Measurements from ENCODE around the gene SLC2A4. TPM values are rescaled to one million over a fixed set of nuclear protein-coding genes. Genes with fewer than 3 reads are reported as not detected.
"Not testable (repeated sequence)": the region's sequence is repeated elsewhere in the genome, so short reads cannot be mapped to it uniquely, and the experiment has no call there.

The SLC2A4 gene
- polyA plus RNA-seq, 4 donors: 0.31 to 5.0 (median 1.2) TPM

DNA sequence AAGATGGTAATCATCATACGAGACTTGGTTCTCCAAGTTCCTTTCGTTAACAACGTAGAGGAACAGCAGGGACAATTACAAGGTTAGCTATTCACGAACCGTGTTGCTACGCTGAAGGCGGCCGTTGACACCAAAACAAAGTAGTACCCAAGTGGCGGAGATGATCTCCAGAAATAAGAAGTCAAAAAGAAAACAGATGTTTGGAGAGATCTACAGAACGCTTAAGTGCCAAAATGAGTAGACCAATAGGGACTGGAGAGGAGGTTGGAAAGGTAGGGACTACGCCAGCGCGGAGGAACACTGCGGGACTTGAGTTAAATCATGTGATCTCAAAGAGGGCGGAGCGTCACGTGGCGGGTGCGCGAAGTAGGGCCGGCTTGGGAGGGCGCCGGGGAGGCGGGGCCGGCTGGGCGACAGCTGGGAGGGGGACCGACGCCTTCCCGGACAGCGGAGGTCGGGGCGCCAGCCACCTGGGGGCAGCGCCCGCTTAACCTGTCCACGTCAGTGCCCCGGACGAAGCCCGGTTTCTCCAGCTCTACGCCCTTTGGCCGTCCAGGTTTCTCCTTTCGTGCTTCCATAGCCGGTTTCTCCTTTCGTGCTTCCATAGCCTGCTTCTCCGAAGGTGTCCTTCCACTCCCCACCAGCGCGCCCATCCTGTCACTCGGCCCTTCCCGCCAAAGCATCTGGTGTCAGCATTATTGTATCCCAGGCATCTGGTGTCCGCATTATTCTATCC, 38.6 kb upstream of the SLC2A4 start:
- Histone ChIP-seq H3K27ac (ENCODE audit: low read depth in 1 of 3, low read length in 2 of 3) (peak overlapping the region; percentile 98 to 99 (median 98)), H3K4me3 (ENCODE audit: low read depth in 1 of 3, low read length in 3 of 3) (peak overlapping the region; percentile 78 to 99 (median 95)), H3K4me1 (ENCODE audit: control insufficient read depth in 3 of 3, insufficient read depth in 2 of 3, low read depth in 1 of 3, low read length in 2 of 3) (peaks cover 3 to 20% (median 3%) of the 10 kb centered on the region in 3 donors), H3K36me3 (ENCODE audit: control insufficient read depth in 3 of 3, insufficient read depth in 2 of 3, low read depth in 1 of 3, low read length in 3 of 3) (peaks cover 0 to 51% (median 12%) of the 10 kb centered on the region in 3 donors), H3K9me3 (ENCODE audit: control insufficient read depth in 2 of 2, insufficient read depth in 1 of 2, low read depth in 1 of 2, low read length in 1 of 2) (no peaks in the 10 kb centered on the region), H3K27me3 (ENCODE audit: control insufficient read depth in 3 of 3, insufficient read depth in 3 of 3, low read length in 3 of 3) (no peaks in the 10 kb centered on the region)
- 0 to 2% (median 2%) methylated on average over 32 to 49 of the region's 49 CpGs for WGBS, 3 donors
- DNase-seq (peak; percentile 92 to 98), FAIRE-seq (no peak)

GRCh38 chr17:7243453-7243729, 38.1 kb upstream of the SLC2A4 start:
- H3K27me3 ChIP-seq (ENCODE audit: control insufficient read depth in 3 of 3, insufficient read depth in 3 of 3, low read length in 3 of 3): no peaks in the 10 kb centered on the region
- peak overlapping the region; percentile 98 to 99 (median 98) for H3K27ac ChIP-seq (ENCODE audit: low read depth in 1 of 3, low read length in 2 of 3)
- peaks cover 3 to 20% (median 3%) of the 10 kb centered on the region in 3 donors for H3K4me1 ChIP-seq (ENCODE audit: control insufficient read depth in 3 of 3, insufficient read depth in 2 of 3, low read depth in 1 of 3, low read length in 2 of 3)
- DNase-seq (no peak), FAIRE-seq (no peak)
- H3K36me3 ChIP-seq (ENCODE audit: control insufficient read depth in 3 of 3, insufficient read depth in 2 of 3, low read depth in 1 of 3, low read length in 3 of 3): peaks cover 0 to 51% (median 12%) of the 10 kb centered on the region in 3 donors
- peak overlapping the region in 2 of 3 donors; percentile 95 to 99 for H3K4me3 ChIP-seq (ENCODE audit: low read depth in 1 of 3, low read length in 3 of 3)
- WGBS, 3 donors: 21 to 30% (median 28%) methylated on average over 2 of the region's 2 CpGs
- H3K9me3 ChIP-seq (ENCODE audit: control insufficient read depth in 2 of 2, insufficient read depth in 1 of 2, low read depth in 1 of 2, low read length in 1 of 2): no peaks in the 10 kb centered on the region

DNA sequence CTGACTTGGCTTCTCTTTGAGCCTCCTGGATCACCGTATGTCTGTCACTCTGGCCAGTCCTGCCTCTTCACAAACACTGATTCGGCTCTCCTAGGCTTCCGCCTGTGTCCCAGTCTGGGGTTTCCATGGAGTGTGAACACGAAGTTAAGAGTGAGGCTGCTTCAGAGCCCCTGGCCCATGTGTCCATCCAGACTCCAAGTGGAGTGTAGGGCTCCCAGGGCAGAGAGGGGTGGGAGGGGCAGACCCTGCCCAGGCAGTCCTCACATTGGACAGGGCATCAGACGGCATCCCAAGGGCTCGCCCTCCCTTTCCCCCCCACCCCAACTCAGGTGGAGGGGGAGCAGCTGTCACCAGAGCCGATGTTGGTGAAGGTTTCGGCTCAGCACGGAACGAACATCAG, 37.7 kb upstream of the SLC2A4 start:
- Histone ChIP-seq H3K4me1 (ENCODE audit: control insufficient read depth in 3 of 3, insufficient read depth in 2 of 3, low read depth in 1 of 3, low read length in 2 of 3) (peaks cover 3 to 24% (median 3%) of the 10 kb centered on the region in 3 donors), H3K36me3 (ENCODE audit: control insufficient read depth in 3 of 3, insufficient read depth in 2 of 3, low read depth in 1 of 3, low read length in 3 of 3) (peaks cover 0 to 55% (median 12%) of the 10 kb centered on the region in 3 donors), H3K27ac (ENCODE audit: low read depth in 1 of 3, low read length in 2 of 3) (peak overlapping the region in 1 of 3 donors; percentile 3)
- FAIRE-seq; H3K27me3 ChIP-seq (ENCODE audit: control insufficient read depth in 3 of 3, insufficient read depth in 3 of 3, low read length in 3 of 3); DNase-seq; H3K9me3 ChIP-seq (ENCODE audit: control insufficient read depth in 2 of 2, insufficient read depth in 1 of 2, low read depth in 1 of 2, low read length in 1 of 2); H3K4me3 ChIP-seq (ENCODE audit: low read depth in 1 of 3, low read length in 3 of 3): not testable (repeated sequence)
- 70 to 82% (median 79%) methylated on average over 10 of the region's 10 CpGs for WGBS, 3 donors

DNA sequence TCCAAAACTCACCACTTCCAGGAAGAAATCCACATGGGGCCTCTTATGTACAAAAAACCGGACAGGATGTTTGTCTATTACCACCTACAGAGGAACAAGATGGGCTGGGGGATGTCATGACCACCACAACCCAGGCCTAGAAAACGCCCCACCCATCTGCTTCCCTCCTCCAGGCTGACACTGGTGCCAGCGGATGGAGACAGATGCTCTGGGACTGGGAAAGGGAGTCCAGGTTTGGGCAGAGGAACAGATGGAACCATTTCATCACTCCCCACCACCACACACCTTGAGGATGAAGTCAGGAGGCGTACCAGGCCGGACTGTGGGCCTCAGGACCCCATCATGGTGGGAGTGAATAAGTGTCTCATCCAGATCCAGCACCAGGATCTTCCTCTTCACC, 34.7 kb upstream of the SLC2A4 start:
- Histone ChIP-seq H3K27me3 (ENCODE audit: control insufficient read depth in 3 of 3, insufficient read depth in 3 of 3, low read length in 3 of 3) (no peaks in the 10 kb centered on the region), H3K27ac (ENCODE audit: low read depth in 1 of 3, low read length in 2 of 3) (no peak overlapping the region), H3K9me3 (ENCODE audit: control insufficient read depth in 2 of 2, insufficient read depth in 1 of 2, low read depth in 1 of 2, low read length in 1 of 2) (no peaks in the 10 kb centered on the region), H3K4me3 (ENCODE audit: low read depth in 1 of 3, low read length in 3 of 3) (no peak overlapping the region), H3K4me1 (ENCODE audit: control insufficient read depth in 3 of 3, insufficient read depth in 2 of 3, low read depth in 1 of 3, low read length in 2 of 3) (peaks cover 10 to 23% (median 11%) of the 10 kb centered on the region in 3 donors), H3K36me3 (ENCODE audit: control insufficient read depth in 3 of 3, insufficient read depth in 2 of 3, low read depth in 1 of 3, low read length in 3 of 3) (peaks cover 0 to 52% (median 8%) of the 10 kb centered on the region in 3 donors)
- no peak for DNase-seq
- FAIRE-seq: no peak
- 91 to 94% (median 92%) methylated on average over 5 of the region's 5 CpGs for WGBS, 3 donors

DNA sequence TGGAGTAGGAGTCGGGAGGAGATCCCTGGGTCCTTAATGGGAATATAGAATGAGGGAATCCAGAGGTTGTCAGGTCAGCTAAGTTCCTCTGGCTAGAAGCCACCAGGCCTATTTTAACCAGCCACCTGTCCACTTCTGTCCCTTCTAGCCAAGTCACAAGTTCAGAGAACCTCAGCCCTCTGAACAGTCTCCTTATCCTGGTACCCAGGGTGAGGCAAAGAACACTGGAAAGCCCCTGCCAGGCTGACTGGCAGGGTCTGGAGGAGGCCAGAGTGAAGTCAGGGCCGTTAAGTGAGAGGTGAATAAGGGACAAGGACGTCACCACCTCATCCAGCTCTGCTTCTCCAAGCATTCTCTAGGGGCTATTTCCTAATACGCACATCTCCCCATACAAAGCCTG, 32.7 kb upstream of the SLC2A4 start:
- Histone ChIP-seq H3K36me3 (ENCODE audit: control insufficient read depth in 3 of 3, insufficient read depth in 2 of 3, low read depth in 1 of 3, low read length in 3 of 3) (peaks cover 0 to 44% (median 8%) of the 10 kb centered on the region in 3 donors), H3K27ac (ENCODE audit: low read depth in 1 of 3, low read length in 2 of 3) (no peak overlapping the region), H3K4me3 (ENCODE audit: low read depth in 1 of 3, low read length in 3 of 3) (no peak overlapping the region), H3K4me1 (ENCODE audit: control insufficient read depth in 3 of 3, insufficient read depth in 2 of 3, low read depth in 1 of 3, low read length in 2 of 3) (peaks cover 10 to 24% (median 11%) of the 10 kb centered on the region in 3 donors), H3K27me3 (ENCODE audit: control insufficient read depth in 3 of 3, insufficient read depth in 3 of 3, low read length in 3 of 3) (no peaks in the 10 kb centered on the region), H3K9me3 (ENCODE audit: control insufficient read depth in 2 of 2, insufficient read depth in 1 of 2, low read depth in 1 of 2, low read length in 1 of 2) (no peaks in the 10 kb centered on the region)
- FAIRE-seq (no peak), DNase-seq (no peak)
- whole genome bisulfite sequencing, 3 donors: 66 to 74% (median 69%) methylated on average over 4 of the region's 4 CpGs

DNA sequence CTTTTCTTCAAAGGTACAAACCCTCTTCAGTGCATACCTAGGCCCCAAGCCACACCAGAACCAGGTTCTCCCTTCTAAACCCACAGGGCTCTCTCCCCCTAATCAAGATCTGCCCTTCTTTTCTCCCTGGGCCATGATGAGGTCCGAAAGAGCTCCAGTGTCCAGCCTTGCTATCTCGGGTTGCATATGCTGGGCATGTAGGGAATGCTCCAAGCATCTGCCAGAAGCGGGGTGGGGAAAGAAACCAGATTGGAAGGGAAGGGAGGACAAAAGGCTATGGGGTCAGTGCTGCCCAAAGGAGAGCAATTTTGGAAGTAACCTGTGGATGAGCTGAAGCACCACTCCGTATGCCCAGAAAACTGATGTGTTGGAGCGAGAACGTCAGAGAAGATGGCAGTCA, 32.3 kb upstream of the SLC2A4 start:
- Histone ChIP-seq H3K4me3 (ENCODE audit: low read depth in 1 of 3, low read length in 3 of 3) (no peak overlapping the region), H3K27me3 (ENCODE audit: control insufficient read depth in 3 of 3, insufficient read depth in 3 of 3, low read length in 3 of 3) (no peaks in the 10 kb centered on the region), H3K4me1 (ENCODE audit: control insufficient read depth in 3 of 3, insufficient read depth in 2 of 3, low read depth in 1 of 3, low read length in 2 of 3) (peaks cover 10 to 25% (median 11%) of the 10 kb centered on the region in 3 donors), H3K36me3 (ENCODE audit: control insufficient read depth in 3 of 3, insufficient read depth in 2 of 3, low read depth in 1 of 3, low read length in 3 of 3) (peaks cover 0 to 42% (median 8%) of the 10 kb centered on the region in 3 donors), H3K27ac (ENCODE audit: low read depth in 1 of 3, low read length in 2 of 3) (no peak overlapping the region), H3K9me3 (ENCODE audit: control insufficient read depth in 2 of 2, insufficient read depth in 1 of 2, low read depth in 1 of 2, low read length in 1 of 2) (no peaks in the 10 kb centered on the region)
- FAIRE-seq (no peak), DNase-seq (no peak)
- WGBS, 3 donors: 78 to 90% (median 84%) methylated on average over 6 of the region's 6 CpGs

- H3K4me3 ChIP-seq (ENCODE audit: low read depth in 1 of 3, low read length in 3 of 3): peak overlapping the region in 2 of 3 donors; percentile 79 to 90
- peaks cover 10 to 29% (median 11%) of the 10 kb centered on the region in 3 donors for H3K4me1 ChIP-seq (ENCODE audit: control insufficient read depth in 3 of 3, insufficient read depth in 2 of 3, low read depth in 1 of 3, low read length in 2 of 3)
- H3K27me3 ChIP-seq (ENCODE audit: control insufficient read depth in 3 of 3, insufficient read depth in 3 of 3, low read length in 3 of 3): no peaks in the 10 kb centered on the region
- DNase-seq: no peak
- H3K9me3 ChIP-seq (ENCODE audit: control insufficient read depth in 2 of 2, insufficient read depth in 1 of 2, low read depth in 1 of 2, low read length in 1 of 2): no peaks in the 10 kb centered on the region
- H3K27ac ChIP-seq (ENCODE audit: low read depth in 1 of 3, low read length in 2 of 3): peak overlapping the region in 2 of 3 donors; percentile 30 to 100
- no peak for FAIRE-seq
- peaks cover 0 to 41% (median 5%) of the 10 kb centered on the region in 3 donors for H3K36me3 ChIP-seq (ENCODE audit: control insufficient read depth in 3 of 3, insufficient read depth in 2 of 3, low read depth in 1 of 3, low read length in 3 of 3)
- 83 to 90% (median 87%) methylated on average over 7 of the region's 7 CpGs for WGBS, 3 donors
Measured at GRCh38 chr17:7249830-7250229, 31.7 kb upstream of the SLC2A4 start.

- FAIRE-seq (no peak), DNase-seq (peak in 1 of 2 donors; percentile 61)
- H3K4me1 ChIP-seq (ENCODE audit: control insufficient read depth in 3 of 3, insufficient read depth in 2 of 3, low read depth in 1 of 3, low read length in 2 of 3): peaks cover 10 to 30% (median 11%) of the 10 kb centered on the region in 3 donors
- H3K27me3 ChIP-seq (ENCODE audit: control insufficient read depth in 3 of 3, insufficient read depth in 3 of 3, low read length in 3 of 3): no peaks in the 10 kb centered on the region
- H3K27ac ChIP-seq (ENCODE audit: low read depth in 1 of 3, low read length in 2 of 3): peak overlapping the region; percentile 86 to 100 (median 100)
- H3K36me3 ChIP-seq (ENCODE audit: control insufficient read depth in 3 of 3, insufficient read depth in 2 of 3, low read depth in 1 of 3, low read length in 3 of 3): peaks cover 0 to 41% (median 1%) of the 10 kb centered on the region in 3 donors
- H3K4me3 ChIP-seq (ENCODE audit: low read depth in 1 of 3, low read length in 3 of 3): peak overlapping the region; percentile 79 to 95 (median 90)
- no peaks in the 10 kb centered on the region for H3K9me3 ChIP-seq (ENCODE audit: control insufficient read depth in 2 of 2, insufficient read depth in 1 of 2, low read depth in 1 of 2, low read length in 1 of 2)
- 0 to 1% (median 0%) methylated on average over 40 to 55 of the region's 55 CpGs for WGBS, 3 donors
Measured at GRCh38 chr17:7250695-7251627, 30.6 kb upstream of the SLC2A4 start.

All from small intestine (tissue), 7 donors.